Measurements from ENCODE around the gene TMEM98.

Gene TMEM98

DNA sequence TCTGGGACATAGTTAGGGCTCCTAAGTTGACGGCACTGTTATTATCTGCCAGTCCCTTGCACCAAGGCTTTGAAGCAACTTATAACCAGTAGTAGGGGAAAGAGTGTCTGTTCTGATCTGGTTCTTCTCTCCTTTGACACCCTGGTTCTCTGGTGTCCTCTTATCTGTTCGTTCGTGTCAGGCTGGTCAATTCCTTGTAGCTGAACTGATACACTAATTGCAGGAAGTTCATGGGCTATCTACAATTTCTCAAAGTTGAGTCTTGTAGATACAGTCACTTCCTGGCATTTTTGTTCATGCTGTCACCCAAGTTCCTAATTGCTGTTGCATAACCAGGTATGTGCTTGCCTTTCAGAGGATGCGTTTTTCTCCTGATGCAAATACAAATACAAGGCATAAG lies 33.7 kb upstream of the TMEM98 start:
- H3K4me3 ChIP-seq: no peak overlapping the region
- H3K27ac ChIP-seq: no peak overlapping the region
- no peak for DNase-seq (ENCODE audit: low spot score)
- TF ChIP-seq, protein P1, sequence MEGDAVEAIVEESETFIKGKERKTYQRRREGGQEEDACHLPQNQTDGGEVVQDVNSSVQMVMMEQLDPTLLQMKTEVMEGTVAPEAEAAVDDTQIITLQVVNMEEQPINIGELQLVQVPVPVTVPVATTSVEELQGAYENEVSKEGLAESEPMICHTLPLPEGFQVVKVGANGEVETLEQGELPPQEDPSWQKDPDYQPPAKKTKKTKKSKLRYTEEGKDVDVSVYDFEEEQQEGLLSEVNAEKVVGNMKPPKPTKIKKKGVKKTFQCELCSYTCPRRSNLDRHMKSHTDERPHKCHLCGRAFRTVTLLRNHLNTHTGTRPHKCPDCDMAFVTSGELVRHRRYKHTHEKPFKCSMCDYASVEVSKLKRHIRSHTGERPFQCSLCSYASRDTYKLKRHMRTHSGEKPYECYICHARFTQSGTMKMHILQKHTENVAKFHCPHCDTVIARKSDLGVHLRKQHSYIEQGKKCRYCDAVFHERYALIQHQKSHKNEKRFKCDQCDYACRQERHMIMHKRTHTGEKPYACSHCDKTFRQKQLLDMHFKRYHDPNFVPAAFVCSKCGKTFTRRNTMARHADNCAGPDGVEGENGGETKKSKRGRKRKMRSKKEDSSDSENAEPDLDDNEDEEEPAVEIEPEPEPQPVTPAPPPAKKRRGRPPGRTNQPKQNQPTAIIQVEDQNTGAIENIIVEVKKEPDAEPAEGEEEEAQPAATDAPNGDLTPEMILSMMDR (IDR thresholded peaks at IDR 0.05): no peak

DNA sequence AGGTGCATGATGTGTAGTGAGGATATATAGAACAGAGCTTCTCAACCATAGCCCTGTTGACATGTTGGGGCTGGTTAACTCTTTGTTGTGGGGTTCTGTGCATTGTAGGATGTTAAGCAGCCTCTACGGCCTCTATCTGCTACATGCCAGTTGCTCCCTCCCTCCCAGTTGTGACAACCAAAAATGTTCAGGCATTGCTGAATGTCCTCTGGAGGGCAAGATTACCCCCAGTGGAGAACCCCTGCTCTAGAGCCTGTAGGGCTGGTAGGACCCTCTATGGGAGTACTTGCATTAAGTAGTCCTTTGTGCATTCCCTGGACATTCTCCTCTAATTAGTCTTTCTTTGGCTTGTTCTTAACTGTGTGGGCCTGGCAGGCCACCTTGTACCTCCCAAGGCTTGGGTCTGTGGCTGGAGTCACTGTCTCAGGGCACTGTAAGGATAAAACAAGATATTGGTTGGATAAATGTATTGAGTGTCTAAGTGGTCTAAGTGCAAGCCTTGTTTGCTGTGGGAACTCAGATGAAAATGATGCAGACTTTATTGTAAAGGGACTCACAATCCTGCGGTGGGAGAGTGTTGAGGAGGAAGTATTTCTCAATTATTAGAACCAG lies 31.2 kb upstream of the TMEM98 start:
- H3K4me3 ChIP-seq: no peak overlapping the region
- TF ChIP-seq, protein P1 (IDR thresholded peaks at IDR 0.05): no peak
- no peak overlapping the region for H3K27ac ChIP-seq
- no peak for DNase-seq (ENCODE audit: low spot score)

DNA sequence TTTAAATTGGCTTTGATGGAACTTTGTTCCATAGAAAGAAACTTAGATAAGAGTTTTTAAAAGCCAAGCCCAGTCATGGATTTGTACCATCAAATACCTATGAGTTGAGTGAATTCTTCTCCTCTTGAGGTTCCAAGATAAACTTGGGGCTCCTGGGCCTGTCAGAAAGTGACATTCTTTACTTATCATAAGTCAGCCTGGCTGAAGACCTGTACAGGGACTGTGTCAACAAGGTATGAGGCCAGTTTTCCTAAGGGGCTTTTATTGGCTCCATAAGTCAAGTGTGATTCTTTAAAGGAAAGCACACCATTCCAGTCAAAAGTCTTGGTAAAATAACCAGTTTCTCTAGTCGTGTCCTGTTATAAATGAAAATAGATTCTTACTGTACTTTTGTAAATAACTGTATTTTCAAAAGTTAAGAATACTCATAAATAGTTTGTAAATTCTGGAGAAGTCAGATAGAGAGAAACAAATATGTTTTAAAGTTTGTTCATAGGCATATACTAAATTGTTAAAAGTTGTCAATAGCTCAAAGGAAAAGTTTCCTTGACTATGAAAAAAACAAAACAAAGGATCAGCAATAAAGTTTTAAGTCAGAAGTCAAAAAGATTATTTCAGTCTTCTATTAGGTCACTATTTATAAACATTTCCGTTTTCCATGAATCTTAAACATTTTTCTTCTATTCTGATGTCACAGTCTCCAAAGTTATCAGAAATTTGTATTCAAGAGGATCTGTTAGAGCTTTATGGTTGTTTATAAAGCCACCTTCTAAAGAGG lies 28.5 kb upstream of the TMEM98 start:
- TF ChIP-seq, protein P1 (IDR thresholded peaks at IDR 0.05): no peak

DNA sequence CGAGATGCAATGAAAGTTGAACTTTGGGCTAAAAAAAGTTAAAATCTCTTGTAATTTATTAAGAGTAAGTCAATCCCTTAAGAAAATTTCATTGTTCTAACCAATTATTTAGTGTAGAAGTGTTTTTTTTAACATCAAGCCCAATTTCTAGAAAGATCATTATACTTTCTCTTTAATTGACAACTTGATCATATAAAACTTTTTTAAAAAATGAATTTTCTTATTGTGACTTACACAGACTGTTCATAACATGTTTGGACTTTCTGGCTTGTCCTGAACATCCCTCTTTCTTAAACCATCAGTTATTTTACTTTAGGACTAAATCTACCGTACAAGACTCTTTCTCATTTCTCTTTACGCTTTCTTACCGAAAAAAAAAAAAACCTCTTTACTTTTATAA lies 26.2 kb upstream of the TMEM98 start:
- DNase-seq (ENCODE audit: low spot score): no peak
- no peak overlapping the region for H3K4me3 ChIP-seq
- TF ChIP-seq, protein P1 (IDR thresholded peaks at IDR 0.05): no peak
- H3K27ac ChIP-seq: no peak overlapping the region

More for the DNA sequence above, 28.5 kb upstream of the TMEM98 start:
- H3K27ac ChIP-seq: peak overlapping the region in 1 of 2 donors; percentile 19
- no peak for DNase-seq (ENCODE audit: low spot score)
- no peak overlapping the region for H3K4me3 ChIP-seq

DNA sequence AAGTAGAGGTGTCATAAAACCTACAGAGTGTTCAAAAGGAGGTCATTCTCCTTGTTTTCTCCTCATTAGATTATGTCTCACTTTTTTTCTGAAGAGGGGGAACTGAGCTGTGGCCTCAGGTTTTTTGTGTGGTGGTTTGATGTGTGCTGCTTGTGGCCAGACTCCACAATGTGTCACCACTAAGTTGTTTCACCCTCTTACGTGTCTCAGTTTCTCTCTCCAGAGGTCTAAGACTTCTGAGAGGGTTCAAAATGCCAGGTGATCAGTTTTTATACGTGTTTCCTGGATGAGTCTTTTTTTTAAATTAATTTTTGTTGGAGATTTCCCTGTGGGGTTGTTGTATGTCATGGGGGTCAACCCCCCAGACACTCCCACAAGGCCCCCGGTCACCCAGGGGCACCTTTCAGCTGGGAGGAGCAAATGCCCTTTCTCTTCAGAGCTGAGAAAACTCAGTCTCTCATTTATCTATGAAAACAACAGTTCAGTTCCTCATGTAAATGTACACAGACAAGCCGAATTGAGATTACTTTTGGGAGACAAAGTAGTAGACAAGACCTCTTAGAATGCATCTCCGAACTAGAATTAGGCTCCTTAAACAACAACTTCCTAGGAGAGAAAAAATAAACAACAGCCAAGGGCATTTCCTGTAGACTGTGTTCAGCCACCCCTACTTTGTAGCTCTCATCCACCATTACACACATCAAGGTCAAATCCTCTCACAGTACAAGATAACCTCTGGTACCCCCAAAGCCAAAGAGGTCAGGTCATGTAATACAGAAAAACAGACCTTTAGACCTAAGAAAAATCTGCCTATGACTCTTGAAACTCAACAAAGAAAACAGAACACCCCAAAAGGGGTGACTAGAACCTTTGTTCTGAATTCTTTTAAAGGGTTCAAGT lies 23.9 kb upstream of the TMEM98 start:
- TF ChIP-seq, protein P1 (IDR thresholded peaks at IDR 0.05): no peak
- no peak overlapping the region for H3K27ac ChIP-seq
- no peak overlapping the region for H3K4me3 ChIP-seq
- no peak for DNase-seq (ENCODE audit: low spot score)

DNA sequence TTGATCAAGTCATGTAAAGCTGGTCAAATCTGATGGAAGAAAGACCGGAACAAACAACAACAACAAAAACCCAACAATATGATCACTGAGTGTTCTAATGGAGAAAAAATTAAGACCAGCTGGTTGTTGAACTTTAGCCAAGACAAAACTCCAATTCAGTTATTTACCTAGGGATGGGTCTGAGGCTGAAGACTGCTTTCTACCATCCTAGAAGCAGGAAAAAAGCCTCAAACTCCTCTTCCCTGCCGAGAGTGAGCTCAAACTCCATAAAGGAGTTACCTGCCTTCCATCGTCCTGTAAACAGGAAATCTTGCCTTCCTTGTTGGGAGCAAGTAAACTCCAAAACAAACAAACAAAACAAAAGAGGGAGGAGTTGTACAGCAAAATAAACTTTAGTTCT lies 23.1 kb upstream of the TMEM98 start:
- no peak for DNase-seq (ENCODE audit: low spot score)
- Histone ChIP-seq H3K27ac (no peak overlapping the region), H3K4me3 (no peak overlapping the region)
- TF ChIP-seq, protein P1 (IDR thresholded peaks at IDR 0.05): no peak

Measured in coronary artery (tissue), 2 donors.